ENCODE measurements around the gene CNTNAP4.

The CNTNAP4 gene

GRCh38 chr16:76456016-76456415 lies 178.8 kb downstream of the CNTNAP4 start:
- Histone ChIP-seq H3K9me3 (ENCODE audit: control insufficient read depth in 1 of 2, low read length in 2 of 2) (no peaks in the 10 kb centered on the region), H3K27ac (ENCODE audit: low read length) (no peak overlapping the region), H3K36me3 (ENCODE audit: control insufficient read depth in 1 of 2, insufficient read depth in 2 of 2, low read length in 2 of 2) (no peaks in the 10 kb centered on the region), H3K27me3 (ENCODE audit: low read depth, low read length) (no peaks in the 10 kb centered on the region), H3K4me3 (ENCODE audit: low read depth in 1 of 2, low read length in 2 of 2) (no peak overlapping the region), H3K4me1 (ENCODE audit: control insufficient read depth in 1 of 2, insufficient read depth in 2 of 2, low read length in 2 of 2) (no peaks in the 10 kb centered on the region)

- Histone ChIP-seq H3K36me3 (ENCODE audit: control insufficient read depth in 1 of 2, insufficient read depth in 2 of 2, low read length in 2 of 2) (no peaks in the 10 kb centered on the region), H3K4me1 (ENCODE audit: control insufficient read depth in 1 of 2, insufficient read depth in 2 of 2, low read length in 2 of 2) (no peaks in the 10 kb centered on the region), H3K27ac (ENCODE audit: low read length) (no peak overlapping the region), H3K4me3 (ENCODE audit: low read depth in 1 of 2, low read length in 2 of 2) (no peak overlapping the region), H3K27me3 (ENCODE audit: low read depth, low read length) (no peaks in the 10 kb centered on the region), H3K9me3 (ENCODE audit: control insufficient read depth in 1 of 2, low read length in 2 of 2) (no peaks in the 10 kb centered on the region)
Observed at GRCh38 chr16:76459111-76459510, 181.9 kb downstream of the CNTNAP4 start.

GRCh38 chr16:76461836-76462235 lies 184.6 kb downstream of the CNTNAP4 start:
- Histone ChIP-seq H3K4me3 (ENCODE audit: low read depth in 1 of 2, low read length in 2 of 2) (no peak overlapping the region), H3K9me3 (ENCODE audit: control insufficient read depth in 1 of 2, low read length in 2 of 2) (no peaks in the 10 kb centered on the region), H3K27ac (ENCODE audit: low read length) (no peak overlapping the region), H3K36me3 (ENCODE audit: control insufficient read depth in 1 of 2, insufficient read depth in 2 of 2, low read length in 2 of 2) (no peaks in the 10 kb centered on the region), H3K4me1 (ENCODE audit: control insufficient read depth in 1 of 2, insufficient read depth in 2 of 2, low read length in 2 of 2) (no peaks in the 10 kb centered on the region), H3K27me3 (ENCODE audit: low read depth, low read length) (no peaks in the 10 kb centered on the region)

GRCh38 chr16:76464955-76465620 lies 187.9 kb downstream of the CNTNAP4 start:
- Histone ChIP-seq H3K9me3 (ENCODE audit: control insufficient read depth in 1 of 2, low read length in 2 of 2) (no peaks in the 10 kb centered on the region), H3K27me3 (ENCODE audit: low read depth, low read length) (no peaks in the 10 kb centered on the region), H3K4me1 (ENCODE audit: control insufficient read depth in 1 of 2, insufficient read depth in 2 of 2, low read length in 2 of 2) (no peaks in the 10 kb centered on the region), H3K36me3 (ENCODE audit: control insufficient read depth in 1 of 2, insufficient read depth in 2 of 2, low read length in 2 of 2) (no peaks in the 10 kb centered on the region), H3K27ac (ENCODE audit: low read length) (no peak overlapping the region), H3K4me3 (ENCODE audit: low read depth in 1 of 2, low read length in 2 of 2) (no peak overlapping the region)

GRCh38 chr16:76466871-76467270 lies 189.7 kb downstream of the CNTNAP4 start:
- H3K9me3 ChIP-seq (ENCODE audit: control insufficient read depth in 1 of 2, low read length in 2 of 2) = no peaks in the 10 kb centered on the region

GRCh38 chr16:76474048-76474447 lies 196.8 kb downstream of the CNTNAP4 start:
- Histone ChIP-seq H3K9me3 (ENCODE audit: control insufficient read depth in 1 of 2, low read length in 2 of 2) (no peaks in the 10 kb centered on the region), H3K27ac (ENCODE audit: low read length) (no peak overlapping the region), H3K36me3 (ENCODE audit: control insufficient read depth in 1 of 2, insufficient read depth in 2 of 2, low read length in 2 of 2) (no peaks in the 10 kb centered on the region), H3K27me3 (ENCODE audit: low read depth, low read length) (no peaks in the 10 kb centered on the region), H3K4me3 (ENCODE audit: low read depth in 1 of 2, low read length in 2 of 2) (no peak overlapping the region), H3K4me1 (ENCODE audit: control insufficient read depth in 1 of 2, insufficient read depth in 2 of 2, low read length in 2 of 2) (no peaks in the 10 kb centered on the region)

More at GRCh38 chr16:76466871-76467270, 189.7 kb downstream of the CNTNAP4 start:
- Histone ChIP-seq H3K4me1 (ENCODE audit: control insufficient read depth in 1 of 2, insufficient read depth in 2 of 2, low read length in 2 of 2) (no peaks in the 10 kb centered on the region), H3K4me3 (ENCODE audit: low read depth in 1 of 2, low read length in 2 of 2) (no peak overlapping the region), H3K36me3 (ENCODE audit: control insufficient read depth in 1 of 2, insufficient read depth in 2 of 2, low read length in 2 of 2) (no peaks in the 10 kb centered on the region), H3K27ac (ENCODE audit: low read length) (no peak overlapping the region), H3K27me3 (ENCODE audit: low read depth, low read length) (no peaks in the 10 kb centered on the region)

GRCh38 chr16:76478105-76478504 lies 200.9 kb downstream of the CNTNAP4 start:
- H3K27ac ChIP-seq (ENCODE audit: low read length) = no peak overlapping the region

GRCh38 chr16:76483307-76483909 lies 206.2 kb downstream of the CNTNAP4 start:
- no peaks in the 10 kb centered on the region for H3K4me1 ChIP-seq (ENCODE audit: control insufficient read depth in 1 of 2, insufficient read depth in 2 of 2, low read length in 2 of 2)
- H3K36me3 ChIP-seq (ENCODE audit: control insufficient read depth in 1 of 2, insufficient read depth in 2 of 2, low read length in 2 of 2) = no peaks in the 10 kb centered on the region
- H3K4me3 ChIP-seq (ENCODE audit: low read depth in 1 of 2, low read length in 2 of 2) = no peak overlapping the region
- no peaks in the 10 kb centered on the region for H3K27me3 ChIP-seq (ENCODE audit: low read depth, low read length)
- H3K9me3 ChIP-seq (ENCODE audit: control insufficient read depth in 1 of 2, low read length in 2 of 2) = no peaks in the 10 kb centered on the region
- no peak overlapping the region for H3K27ac ChIP-seq (ENCODE audit: low read length)

More at GRCh38 chr16:76478105-76478504, 200.9 kb downstream of the CNTNAP4 start:
- Histone ChIP-seq H3K36me3 (ENCODE audit: control insufficient read depth in 1 of 2, insufficient read depth in 2 of 2, low read length in 2 of 2) (no peaks in the 10 kb centered on the region), H3K4me3 (ENCODE audit: low read depth in 1 of 2, low read length in 2 of 2) (no peak overlapping the region), H3K4me1 (ENCODE audit: control insufficient read depth in 1 of 2, insufficient read depth in 2 of 2, low read length in 2 of 2) (no peaks in the 10 kb centered on the region), H3K27me3 (ENCODE audit: low read depth, low read length) (no peaks in the 10 kb centered on the region), H3K9me3 (ENCODE audit: control insufficient read depth in 1 of 2, low read length in 2 of 2) (no peaks in the 10 kb centered on the region)

GRCh38 chr16:76484020-76484419 lies 206.8 kb downstream of the CNTNAP4 start:
- Histone ChIP-seq H3K27ac (ENCODE audit: low read length) (no peak overlapping the region), H3K36me3 (ENCODE audit: control insufficient read depth in 1 of 2, insufficient read depth in 2 of 2, low read length in 2 of 2) (no peaks in the 10 kb centered on the region), H3K4me1 (ENCODE audit: control insufficient read depth in 1 of 2, insufficient read depth in 2 of 2, low read length in 2 of 2) (no peaks in the 10 kb centered on the region), H3K4me3 (ENCODE audit: low read depth in 1 of 2, low read length in 2 of 2) (no peak overlapping the region), H3K9me3 (ENCODE audit: control insufficient read depth in 1 of 2, low read length in 2 of 2) (no peaks in the 10 kb centered on the region), H3K27me3 (ENCODE audit: low read depth, low read length) (no peaks in the 10 kb centered on the region)

GRCh38 chr16:76486740-76487139 lies 209.5 kb downstream of the CNTNAP4 start:
- H3K4me3 ChIP-seq (ENCODE audit: low read depth in 1 of 2, low read length in 2 of 2) = no peak overlapping the region
- H3K27ac ChIP-seq (ENCODE audit: low read length) = no peak overlapping the region
- H3K9me3 ChIP-seq (ENCODE audit: control insufficient read depth in 1 of 2, low read length in 2 of 2) = no peaks in the 10 kb centered on the region
- no peaks in the 10 kb centered on the region for H3K4me1 ChIP-seq (ENCODE audit: control insufficient read depth in 1 of 2, insufficient read depth in 2 of 2, low read length in 2 of 2)
- H3K27me3 ChIP-seq (ENCODE audit: low read depth, low read length) = no peaks in the 10 kb centered on the region
- no peaks in the 10 kb centered on the region for H3K36me3 ChIP-seq (ENCODE audit: control insufficient read depth in 1 of 2, insufficient read depth in 2 of 2, low read length in 2 of 2)

GRCh38 chr16:76487411-76488064 lies 210.3 kb downstream of the CNTNAP4 start:
- Histone ChIP-seq H3K9me3 (ENCODE audit: control insufficient read depth in 1 of 2, low read length in 2 of 2) (no peaks in the 10 kb centered on the region), H3K27me3 (ENCODE audit: low read depth, low read length) (no peaks in the 10 kb centered on the region), H3K4me1 (ENCODE audit: control insufficient read depth in 1 of 2, insufficient read depth in 2 of 2, low read length in 2 of 2) (no peaks in the 10 kb centered on the region), H3K27ac (ENCODE audit: low read length) (no peak overlapping the region), H3K4me3 (ENCODE audit: low read depth in 1 of 2, low read length in 2 of 2) (no peak overlapping the region), H3K36me3 (ENCODE audit: control insufficient read depth in 1 of 2, insufficient read depth in 2 of 2, low read length in 2 of 2) (no peaks in the 10 kb centered on the region)

Measured in muscle layer of duodenum (tissue), 2 donors.